ENCODE results near the gene RND2.

DNA sequence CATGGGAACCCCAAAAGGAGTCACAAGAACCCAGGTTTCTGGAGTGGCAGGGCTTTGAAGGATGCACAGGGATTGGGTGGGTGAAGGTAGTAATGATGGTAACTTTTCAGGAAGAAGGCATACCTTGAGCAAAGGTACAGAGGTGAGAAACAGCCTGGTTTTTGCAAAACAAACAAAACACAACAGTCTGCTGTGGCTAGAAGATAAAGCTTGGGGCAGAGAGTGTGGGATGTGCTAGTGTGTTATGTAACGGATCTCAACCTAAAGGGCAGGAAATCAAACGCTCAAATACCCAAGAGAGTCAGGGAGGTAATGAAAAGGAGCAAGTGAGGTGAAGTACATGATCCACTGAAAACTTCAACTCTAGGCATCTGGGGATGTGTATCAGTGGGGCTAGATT is 49.8 kb upstream of the RND2 start:
- TF ChIP-seq POLR2A (IDR thresholded peaks at IDR 0.05; ENCODE audit: low read depth, low read length) (no peak), CTCF (conservative IDR thresholded peaks at IDR 0.05; ENCODE audit: low read depth, low read length) (no peak), SMC3 (IDR thresholded peaks at IDR 0.05; ENCODE audit: low read depth, low read length) (no peak)

Measured in IMR-90 (cell line).